ENCODE data around the gene CMTM7. TPM values are rescaled to one million over a fixed set of nuclear protein-coding genes. Genes with fewer than 3 reads are reported as not detected.

Gene CMTM7
- total RNA-seq, 1 experiment from 2014 or later: 62.6 TPM

- CTCF ChIA-PET: no interaction called here
- 0 out of 2 replicates have a peak, but pooled peaks cover 3% of the 10 kb centered on the region for H3K79me2 ChIP-seq (ENCODE audit: insufficient read depth, low read length)
- no TSS peak for BruUV-seq (replicated peaks)
These were observed 39.1 kb upstream of the CMTM7 start for GRCh38 chr3:32352563-32352962.

More at GRCh38 chr3:32352563-32352962, 39.1 kb upstream of the CMTM7 start:
- POLR2A ChIA-PET: no interaction called here
- Histone ChIP-seq H3K4me1 (ENCODE audit: control insufficient read depth in 1 of 2, insufficient read depth in 2 of 2, low read length in 2 of 2) (peaks cover 0 to 3% of the 10 kb centered on the region in 2 experiments; a peak in 1 of 4 replicates), H3K36me3 (ENCODE audit: control insufficient read depth in 1 of 2, insufficient read depth in 2 of 2, low read length in 2 of 2) (0 out of 4 replicates have a peak, but pooled peaks cover 0 to 2% of the 10 kb centered on the region in 2 experiments), H3K4me2 (ENCODE audit: low read length) (no peak overlapping the region), H3K9ac (ENCODE audit: low read length) (no peak overlapping the region), H3K27ac (ENCODE audit: low read depth, low read length) (no peak overlapping the region), H3K4me3 (replicated peaks in 1 of 2; ENCODE audit: low read depth in 1 of 2, low read length in 2 of 2) (no peak overlapping the region), H3K9me2 (ENCODE audit: insufficient read depth) (no peaks in the 10 kb centered on the region; the same call in 1 of the 2 replicates), H3K9me3 (ENCODE audit: control insufficient read depth in 1 of 2, insufficient read depth in 1 of 2, low read depth in 1 of 2, low read length in 2 of 2) (no peaks in the 10 kb centered on the region), H4K20me1 (ENCODE audit: insufficient read depth) (no peaks in the 10 kb centered on the region), H2AFZ (ENCODE audit: low read depth, low read length, poor library complexity, severe bottlenecking) (no peak overlapping the region), H3K27me3 (ENCODE audit: insufficient read depth, low read length) (no peaks in the 10 kb centered on the region)
- RAD21 ChIA-PET (ENCODE audit: low non-redundant PET in 1 of 2, low total read pairs in 2 of 2, uncharacterized antibody in 2 of 2, unreplicated experiment in 2 of 2): no interaction called here
- intact Hi-C loops (cut with micrococcal nuclease): no loop called here
- no peak for TF ChIP-seq POLR2AphosphoS5 (IDR thresholded peaks at IDR 0.05; ENCODE audit: low read depth, low read length)
- no peak for TF ChIP-seq JUND (IDR thresholded peaks at IDR 0.05)
- no peak for TF ChIP-seq ZBTB33 (IDR thresholded peaks at IDR 0.05; ENCODE audit: extremely low read depth, insufficient replicate concordance, low read length)
- TF ChIP-seq CTCF (IDR thresholded peaks at IDR 0.05 in 2 of 3, conservative IDR thresholded peaks at IDR 0.05 in 1 of 3; ENCODE audit: borderline replicate concordance in 1 of 3, insufficient read depth in 1 of 3, low read depth in 2 of 3, low read length in 2 of 3): no peak
- no peak for TF ChIP-seq SRF (IDR thresholded peaks at IDR 0.05; ENCODE audit: low read depth)
- TF ChIP-seq ATF3 (IDR thresholded peaks at IDR 0.05): no peak
- TF ChIP-seq FOSL1 (IDR thresholded peaks at IDR 0.05; ENCODE audit: low read depth): no peak
- TF ChIP-seq EZH2phosphoT487 (IDR thresholded peaks at IDR 0.05; ENCODE audit: borderline replicate concordance): no peak
- TF ChIP-seq MAX (IDR thresholded peaks at IDR 0.05): no peak
- no peak for TF ChIP-seq EGR1 (IDR thresholded peaks at IDR 0.05; ENCODE audit: low read depth)
- no peak for TF ChIP-seq SP1 (IDR thresholded peaks at IDR 0.05; ENCODE audit: low read depth)
- TF ChIP-seq POLR2A (IDR thresholded peaks at IDR 0.05; ENCODE audit: borderline replicate concordance, extremely low read depth, insufficient read depth, insufficient read length): no peak
- TF ChIP-seq ZNF274 (IDR thresholded peaks at IDR 0.05; ENCODE audit: low read depth, low read length): no peak
- TF ChIP-seq CEBPB (IDR thresholded peaks at IDR 0.05; ENCODE audit: low read depth): no peak
- DNase-seq (ENCODE audit: low read depth, low spot score): no peak
- ATAC-seq: no peak

Measured in HCT116 (cell line).